ENCODE measurements around the gene TTC7B. TPM values are rescaled to one million over a fixed set of nuclear protein-coding genes. Genes with fewer than 3 reads are reported as not detected.

Gene TTC7B
- total and polyA plus RNA-seq, 9 of the 15 experiments (the other 6 are each of a cell fraction or from before 2014, with no cell fraction given): 2.2 to 77.2 (median 36.7) TPM

GRCh38 chr14:90553921-90554336 lies 262.3 kb downstream of the TTC7B start:
- in situ Hi-C loops (cut with MboI) (no loop called here), intact Hi-C loops (cut with micrococcal nuclease) (no loop called here)
- ChIA-PET CTCF (ENCODE audit: low intra/inter-chr PET ratio) (no interaction called here), POLR2A (interaction anchor here (0.7 kb wide), 1 partner anchor 17 kb away, joined by 3 read pairs; no protein-coding TSS in a partner anchor)
- TF ChIP-seq TAF1 (IDR thresholded peaks at IDR 0.05; ENCODE audit: control insufficient read depth, extremely low read depth, insufficient read depth, low read length, severe bottlenecking): no peak
- no peak for TF ChIP-seq MCM2 (IDR thresholded peaks at IDR 0.05; ENCODE audit: low read depth)
- no peak for TF ChIP-seq ZNF436 (CRISPR knock-in tag; IDR thresholded peaks at IDR 0.05)
- no peak for TF ChIP-seq ARID3B (CRISPR knock-in tag; IDR thresholded peaks at IDR 0.05; ENCODE audit: borderline replicate concordance)
- no peak for TF ChIP-seq ZNF384 (IDR thresholded peaks at IDR 0.05; ENCODE audit: low read depth, low read length)
- TF ChIP-seq COPS2 (conservative IDR thresholded peaks at IDR 0.05): no peak
- no peak for TF ChIP-seq RNF2 (IDR thresholded peaks at IDR 0.05)
- TF ChIP-seq SIN3A (IDR thresholded peaks at IDR 0.05; ENCODE audit: borderline replicate concordance in 2 of 2, control insufficient read depth in 1 of 2, low read depth in 2 of 2, low read length in 2 of 2): no peak
- TF ChIP-seq NR4A1 (CRISPR knock-in tag; IDR thresholded peaks at IDR 0.05): no peak
- TF ChIP-seq NR4A1 (tag; IDR thresholded peaks at IDR 0.05): no peak
- no peak for TF ChIP-seq RHOXF2B (CRISPR knock-in tag; conservative IDR thresholded peaks at IDR 0.05)
- TF ChIP-seq LCOR (CRISPR knock-in tag; IDR thresholded peaks at IDR 0.05): no peak
- TF ChIP-seq THAP7 (CRISPR knock-in tag; IDR thresholded peaks at IDR 0.05): no peak
- TF ChIP-seq ESRRA (IDR thresholded peaks at IDR 0.05; ENCODE audit: borderline replicate concordance, low read depth): no peak
- no peak for TF ChIP-seq MECOM (CRISPR knock-in tag; IDR thresholded peaks at IDR 0.05)
- TF ChIP-seq ZNF584 (CRISPR knock-in tag; IDR thresholded peaks at IDR 0.05; ENCODE audit: low read depth): no peak
- no peak for TF ChIP-seq CREBBP (IDR thresholded peaks at IDR 0.05; ENCODE audit: low read depth, low read length)
- TF ChIP-seq MTF1 (CRISPR knock-in tag; IDR thresholded peaks at IDR 0.05; ENCODE audit: borderline replicate concordance): no peak
- no peak overlapping the region for H2AFZ ChIP-seq (ENCODE audit: low read depth, low read length)
- H3K27me3 ChIP-seq (ENCODE audit: control insufficient read depth in 2 of 2, insufficient read depth in 2 of 2, low read length in 2 of 2): no peaks in the 10 kb centered on the region
- H3K4me3 ChIP-seq: no peak overlapping the region
- no peak overlapping the region for H3K27ac ChIP-seq (ENCODE audit: extremely low read depth, low read depth, low read length)
- peaks cover 22 to 49% of the 10 kb centered on the region in 2 experiments; a peak in 4 of 5 replicates for H3K4me1 ChIP-seq (replicated peaks in 1 of 2; ENCODE audit: control insufficient read depth in 2 of 2, insufficient read depth in 2 of 2, low read length in 2 of 2)
- BruUV-seq (replicated peaks): no TSS peak
- no peaks in the 10 kb centered on the region for H3K9me3 ChIP-seq (replicated peaks; ENCODE audit: control insufficient read depth, insufficient read depth, low read depth, low read length)
- FAIRE-seq (no peak), DNase-seq (ENCODE audit: extremely low read depth in 1 of 4, low spot score in 3 of 4) (no peak), ATAC-seq (no peak)
- no peak overlapping the region; a peak in 1 of 4 replicates for H3K9ac ChIP-seq (ENCODE audit: insufficient read depth in 1 of 2, low read depth in 2 of 2, low read length in 2 of 2)
- no peaks in the 10 kb centered on the region for H3K9me1 ChIP-seq (ENCODE audit: control insufficient read depth, insufficient read depth, low read length)
- H4K20me1 ChIP-seq (replicated peaks; ENCODE audit: control insufficient read depth, insufficient read depth, low read length): no peaks in the 10 kb centered on the region
- no peaks in the 10 kb centered on the region for H3K79me2 ChIP-seq (ENCODE audit: control insufficient read depth, insufficient read depth, low read length)
- no peak overlapping the region for H3K4me2 ChIP-seq (ENCODE audit: insufficient read depth, low read length)
- WGBS (ENCODE audit: insufficient coverage, low coverage, missing lambda C conversion rate): 54% methylated on average over 4 of the region's 9 CpGs
- H3K36me3 ChIP-seq (ENCODE audit: control insufficient read depth, insufficient read depth, low read length): no peaks in the 10 kb centered on the region

All from K562 (cell line).